Body of pancreas (tissue), 4 donors: ENCODE results near the gene SHBG.
A peak's percentile ranks its signal among the peaks of the same experiment; 100 is the strongest.

Experiments
- CTCF ChIP-seq, 7 experiments: fragments of 450-650 bp in 4 of 7; fragments of 200-600 bp in 3 of 7; sonication (generic) in 3 of 7; IDR thresholded peaks; one replicate each; pipeline ENCODE4 v1.5.1; 2016 to 2019; ENCODE audit warnings: antibody characterized with exemption in 7 of 7
- POLR2A ChIP-seq, 3 donors: fragments of 450-650 bp; IDR thresholded peaks; one replicate each; pipeline ENCODE4 v1.6.1; 2016; ENCODE audit warnings: antibody characterized with exemption in 3 of 3, mild to moderate bottlenecking in 2 of 3

GRCh38 chr17:7589204-7589868, 40.6 kb upstream of the SHBG start:
- TF ChIP-seq CTCF (IDR thresholded peaks at IDR 0.05) (peak; percentile 57 to 87 (median 83)), POLR2A (IDR thresholded peaks at IDR 0.05) (no peak)
